GF-D8 (cell line): Measurements from ENCODE around the gene NTN5.

ENCODE experiments used
- DNase-seq: peaks from one replicate; lab custom pipeline; 2025; lab: John Stamatoyannopoulos, UW

The NTN5 gene

GRCh38 chr19:48629599-48630295 is 43.1 kb downstream of the NTN5 start:
- no peak for DNase-seq

- DNase-seq: no peak
These were observed 43.6 kb downstream of the NTN5 start for GRCh38 chr19:48629297-48629598.

DNA sequence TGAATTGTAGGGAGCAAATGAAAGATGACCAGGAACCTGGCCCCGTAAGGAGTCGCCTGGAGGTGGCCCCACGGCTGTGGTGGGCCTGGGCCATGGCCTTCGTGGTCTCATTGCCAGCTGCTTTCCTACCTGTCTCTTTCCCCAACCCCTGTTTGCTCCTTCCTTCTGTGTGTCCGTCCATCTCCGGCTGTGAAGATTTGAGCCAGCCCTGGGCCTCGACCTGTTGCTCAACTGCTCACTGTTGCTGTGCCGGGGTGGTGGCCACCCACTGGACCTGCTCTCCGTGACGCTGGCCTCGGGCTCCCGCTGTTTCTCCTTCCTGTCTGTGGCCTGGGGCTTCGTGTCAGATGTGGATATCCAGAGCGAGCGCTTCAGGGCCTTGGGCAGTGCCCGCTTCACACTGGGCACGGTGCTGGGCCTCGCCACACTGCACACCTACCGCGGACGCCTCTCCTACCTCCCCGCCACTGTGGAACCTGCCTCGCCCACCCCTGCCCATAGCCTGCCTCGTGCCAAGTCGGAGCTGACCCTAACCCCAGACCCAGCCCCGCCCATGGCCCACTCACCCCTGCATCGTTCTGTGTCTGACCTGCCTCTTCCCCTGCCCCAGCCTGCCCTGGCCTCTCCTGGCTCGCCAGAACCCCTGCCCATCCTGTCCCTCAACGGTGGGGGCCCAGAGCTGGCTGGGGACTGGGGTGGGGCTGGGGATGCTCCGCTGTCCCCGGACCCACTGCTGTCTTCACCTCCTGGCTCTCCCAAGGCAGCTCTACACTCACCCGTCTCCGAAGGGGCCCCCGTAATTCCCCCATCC is 44.1 kb downstream of the NTN5 start:
- DNase-seq: no peak

GRCh38 chr19:48627865-48628314 is 44.9 kb downstream of the NTN5 start:
- DNase-seq: no peak

DNA sequence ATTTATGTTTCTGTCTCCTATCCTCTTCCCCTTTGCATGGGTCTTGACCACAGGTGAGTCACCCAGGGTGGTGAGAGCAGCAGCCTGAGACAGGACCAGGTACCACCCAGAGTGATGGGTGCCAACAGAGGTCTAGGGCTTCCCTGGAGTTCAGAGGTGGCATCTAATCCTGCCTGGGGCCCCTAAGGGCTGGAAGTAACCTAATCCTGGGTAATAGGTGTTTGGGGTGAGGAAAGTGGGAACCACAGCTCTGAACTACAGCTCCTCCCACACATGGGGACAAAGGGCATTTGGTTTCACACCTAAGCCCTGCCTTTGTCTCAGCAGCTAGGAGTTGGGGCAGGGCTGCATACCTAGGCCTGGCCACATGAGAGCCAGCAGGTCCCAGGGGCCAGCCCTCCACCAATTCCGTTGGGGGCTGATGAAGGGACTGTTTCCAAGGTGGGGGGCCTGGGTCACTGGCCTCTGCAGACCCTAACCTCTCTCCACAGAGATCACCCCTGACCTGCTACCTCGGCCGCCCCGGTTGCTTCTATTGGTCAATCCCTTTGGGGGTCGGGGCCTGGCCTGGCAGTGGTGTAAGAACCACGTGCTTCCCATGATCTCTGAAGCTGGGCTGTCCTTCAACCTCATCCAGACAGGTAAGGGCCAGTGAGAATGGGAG is 45.5 kb downstream of the NTN5 start:
- DNase-seq: no peak

GRCh38 chr19:48625891-48626327 is 46.9 kb downstream of the NTN5 start:
- DNase-seq: no peak

- no peak for DNase-seq
These were observed 47.8 kb downstream of the NTN5 start for GRCh38 chr19:48624791-48625723.

- DNase-seq: no peak
These were observed 48.7 kb downstream of the NTN5 start for GRCh38 chr19:48624067-48624594.

- no peak for DNase-seq
These were observed 49.2 kb downstream of the NTN5 start for GRCh38 chr19:48623556-48624066.

DNA sequence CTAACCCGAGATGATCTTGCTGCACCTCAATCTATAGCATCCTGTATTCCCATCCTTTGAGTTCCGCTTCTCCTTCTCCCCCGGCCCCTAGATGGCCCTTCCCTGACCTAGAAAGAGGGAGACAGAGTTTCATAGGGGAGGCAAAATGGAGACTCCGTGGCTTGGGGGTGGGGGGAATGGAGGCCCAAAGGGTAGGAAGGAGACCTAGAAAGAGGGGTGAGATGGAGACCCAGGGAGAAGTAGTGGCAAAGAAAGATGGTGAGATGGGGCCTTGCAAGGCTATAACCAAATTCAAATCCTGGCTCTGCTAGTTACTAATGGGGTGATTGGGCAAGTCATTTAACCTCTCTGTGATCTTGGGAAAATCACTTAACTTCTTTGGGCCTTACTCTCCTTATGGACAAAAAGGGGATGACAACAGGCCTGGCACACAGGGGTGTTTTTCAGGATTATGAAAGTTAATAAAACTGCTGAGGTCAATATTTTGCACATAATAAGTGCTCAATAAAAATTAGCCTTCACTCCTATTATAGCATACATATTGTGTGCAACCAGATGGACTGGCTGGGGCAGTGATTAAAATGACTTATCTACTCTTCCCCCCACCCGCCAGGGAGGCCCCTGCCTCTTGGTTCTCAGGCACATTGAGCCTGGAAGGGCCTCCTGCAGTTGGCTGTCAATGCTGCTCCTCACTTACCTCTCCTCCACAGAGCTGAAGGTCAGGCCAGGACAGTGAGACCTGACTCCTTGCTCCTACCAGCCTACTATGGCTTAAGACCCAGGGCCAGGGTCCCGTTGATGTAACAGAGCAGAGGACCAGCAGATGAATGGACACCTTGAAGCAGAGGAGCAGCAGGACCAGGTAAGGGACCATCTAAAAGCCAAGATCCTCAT is 52.9 kb downstream of the NTN5 start:
- DNase-seq: no peak

GRCh38 chr19:48618916-48619691 is 53.7 kb downstream of the NTN5 start, which contains the start of the genes RPL18 and SPHK2:
RPL18 (minus strand) TSS chr19:48619178; CDS start chr19:48619143, 35 bp downstream.
SPHK2 (plus strand) TSS chr19:48619506; CDS start chr19:48620515, 1,009 bp downstream.
- DNase-seq: peak; percentile 99

GRCh38 chr19:48618278-48618915 is 54.4 kb downstream of the NTN5 start:
- DNase-seq: no peak

- DNase-seq: no peak
These were observed 55.5 kb downstream of the NTN5 start for GRCh38 chr19:48617146-48617937.

DNA sequence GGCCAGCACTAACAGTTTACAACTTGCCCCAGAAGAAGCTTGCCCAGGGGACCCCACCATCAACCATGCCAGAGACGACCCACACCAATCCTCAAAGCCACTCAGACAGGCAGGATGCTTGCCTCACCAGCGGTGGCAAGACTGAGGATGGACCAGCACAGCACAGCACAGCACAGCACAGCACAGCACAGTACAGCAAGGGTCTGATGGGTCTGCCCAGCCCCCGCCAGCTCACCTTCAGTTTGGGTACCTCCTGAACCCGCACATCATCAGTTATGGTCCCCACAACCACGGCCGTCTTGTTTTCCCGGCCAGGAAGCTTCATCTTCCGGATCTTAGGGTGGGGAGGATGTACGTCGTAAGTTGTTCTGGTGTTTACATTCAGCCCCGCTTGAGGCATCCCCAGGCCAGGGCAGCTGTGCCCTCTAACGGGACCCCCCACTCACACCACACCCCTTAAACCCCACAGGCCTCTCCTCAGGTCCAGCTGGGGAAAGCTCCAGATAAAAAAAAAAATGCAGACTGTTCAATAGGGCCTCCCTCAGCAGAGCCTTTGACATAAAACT is 56.2 kb downstream of the NTN5 start:
- no peak for DNase-seq

- DNase-seq: no peak
These were observed 56.8 kb downstream of the NTN5 start for GRCh38 chr19:48616041-48616436.

DNA sequence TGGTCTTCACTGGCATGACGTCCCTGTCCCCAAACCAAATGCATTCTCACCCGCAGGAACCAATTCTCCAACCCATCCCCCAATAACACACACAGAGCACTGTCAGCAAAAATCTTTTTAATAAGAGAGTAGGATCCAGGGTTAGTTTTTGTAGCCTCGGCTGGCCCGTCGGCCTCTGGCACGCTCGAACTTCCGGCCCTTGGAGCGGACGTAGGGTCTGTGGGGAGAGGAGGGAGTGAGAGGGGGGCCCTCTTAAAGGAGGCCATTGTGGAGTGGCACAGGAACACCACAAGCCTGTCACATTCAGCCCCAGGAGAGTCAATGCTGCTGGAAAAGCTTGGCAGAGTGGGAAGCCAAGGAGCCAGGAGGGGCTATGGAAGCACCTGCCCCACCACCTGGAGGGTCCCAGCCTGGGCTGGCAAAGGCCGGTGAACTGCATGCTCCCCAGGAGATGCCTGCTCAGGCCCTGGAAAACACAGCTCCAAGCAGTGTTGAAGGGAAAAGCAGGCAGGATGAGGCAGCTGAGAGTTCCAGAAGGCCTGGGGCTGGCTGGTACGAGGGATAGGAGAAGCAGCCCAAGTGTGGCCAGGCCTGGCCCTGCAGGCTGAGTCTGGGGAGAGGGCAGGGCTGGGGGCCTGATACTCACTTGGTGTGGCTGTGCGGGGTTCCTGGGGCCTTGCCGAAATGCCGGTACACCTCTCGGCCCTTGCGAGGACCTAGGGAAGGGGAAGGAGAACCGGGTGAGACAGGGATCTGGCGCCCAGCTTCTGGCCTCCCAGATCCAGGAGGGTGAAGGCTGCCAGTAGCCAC is 57.4 kb downstream of the NTN5 start:
- DNase-seq: no peak
